ENCODE data around the gene KY. TPM values are rescaled to one million over a fixed set of nuclear protein-coding genes. Genes with fewer than 3 reads are reported as not detected.
A peak's percentile ranks its signal among the peaks of the same experiment; 100 is the strongest.

Gene KY
- total RNA-seq, 2 donors from 2014 or later = 1.4 to 1.7 TPM

DNA sequence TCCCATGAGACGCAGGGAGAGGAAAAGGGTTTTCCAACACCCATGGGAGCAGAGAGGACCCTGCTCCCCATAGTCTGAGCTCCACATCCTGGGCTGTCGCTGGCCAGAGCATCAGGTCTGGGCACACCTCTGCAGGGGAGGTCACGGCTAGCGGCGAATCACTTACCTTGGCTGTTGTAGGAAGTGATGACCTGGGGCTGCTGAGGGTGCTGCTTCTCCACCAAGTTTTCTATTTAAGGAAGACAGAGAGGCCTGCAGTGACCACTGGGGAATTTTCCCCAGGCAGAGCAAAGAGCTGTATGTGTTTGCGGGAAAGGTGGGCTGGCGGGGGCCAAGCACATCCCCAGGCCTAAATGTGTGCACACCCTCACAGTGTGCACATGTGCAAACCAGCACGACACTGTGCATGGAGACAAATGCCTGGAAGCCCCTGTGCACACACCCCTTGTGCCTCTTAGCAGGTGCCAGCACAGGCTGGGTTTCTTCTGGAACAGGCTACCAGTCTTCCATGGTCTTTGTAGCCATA, 7.6 kb downstream of the KY start:
- Histone ChIP-seq H3K36me3 (no peaks in the 10 kb centered on the region), H3K27ac (no peak overlapping the region)
- intact Hi-C loops (cut with DNase I) = loop anchor here (5.0 kb wide), 1 partner anchor 41 kb away; no protein-coding TSS in a partner anchor

GRCh38 chr3:134642445-134643149, 8.2 kb downstream of the KY start:
- no peak for DNase-seq (ENCODE audit: low spot score)
- Histone ChIP-seq H3K4me1 (replicated peaks) (no peaks in the 10 kb centered on the region), H3K27me3 (replicated peaks; ENCODE audit: insufficient read depth) (no peaks in the 10 kb centered on the region), H3K27ac (no peak overlapping the region), H3K36me3 (no peaks in the 10 kb centered on the region), H3K9me3 (no peaks in the 10 kb centered on the region), H3K4me3 (no peak overlapping the region)
- intact Hi-C loops (cut with DNase I) = loop anchor here (5.0 kb wide), 1 partner anchor 40 kb away; no protein-coding TSS in a partner anchor
- no peak for TF ChIP-seq POLR2AphosphoS5 (IDR thresholded peaks at IDR 0.05)
- TF ChIP-seq, protein P1, sequence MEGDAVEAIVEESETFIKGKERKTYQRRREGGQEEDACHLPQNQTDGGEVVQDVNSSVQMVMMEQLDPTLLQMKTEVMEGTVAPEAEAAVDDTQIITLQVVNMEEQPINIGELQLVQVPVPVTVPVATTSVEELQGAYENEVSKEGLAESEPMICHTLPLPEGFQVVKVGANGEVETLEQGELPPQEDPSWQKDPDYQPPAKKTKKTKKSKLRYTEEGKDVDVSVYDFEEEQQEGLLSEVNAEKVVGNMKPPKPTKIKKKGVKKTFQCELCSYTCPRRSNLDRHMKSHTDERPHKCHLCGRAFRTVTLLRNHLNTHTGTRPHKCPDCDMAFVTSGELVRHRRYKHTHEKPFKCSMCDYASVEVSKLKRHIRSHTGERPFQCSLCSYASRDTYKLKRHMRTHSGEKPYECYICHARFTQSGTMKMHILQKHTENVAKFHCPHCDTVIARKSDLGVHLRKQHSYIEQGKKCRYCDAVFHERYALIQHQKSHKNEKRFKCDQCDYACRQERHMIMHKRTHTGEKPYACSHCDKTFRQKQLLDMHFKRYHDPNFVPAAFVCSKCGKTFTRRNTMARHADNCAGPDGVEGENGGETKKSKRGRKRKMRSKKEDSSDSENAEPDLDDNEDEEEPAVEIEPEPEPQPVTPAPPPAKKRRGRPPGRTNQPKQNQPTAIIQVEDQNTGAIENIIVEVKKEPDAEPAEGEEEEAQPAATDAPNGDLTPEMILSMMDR (IDR thresholded peaks at IDR 0.05) = no peak
- no peak for TF ChIP-seq POLR2A (IDR thresholded peaks at IDR 0.05)
- 95% methylated on average over 5 of the region's 5 CpGs for WGBS

More for the DNA sequence above, 7.6 kb downstream of the KY start:
- 96% methylated on average over 8 of the region's 8 CpGs for whole genome bisulfite sequencing
- TF ChIP-seq, protein P1 (IDR thresholded peaks at IDR 0.05) = no peak
- no peak for TF ChIP-seq POLR2A (IDR thresholded peaks at IDR 0.05)
- no peak for TF ChIP-seq POLR2AphosphoS5 (IDR thresholded peaks at IDR 0.05)
- no peak for DNase-seq (ENCODE audit: low spot score)
- Histone ChIP-seq H3K4me3 (no peak overlapping the region), H3K27me3 (replicated peaks; ENCODE audit: insufficient read depth) (no peaks in the 10 kb centered on the region), H3K9me3 (no peaks in the 10 kb centered on the region), H3K4me1 (replicated peaks) (no peaks in the 10 kb centered on the region)

DNA sequence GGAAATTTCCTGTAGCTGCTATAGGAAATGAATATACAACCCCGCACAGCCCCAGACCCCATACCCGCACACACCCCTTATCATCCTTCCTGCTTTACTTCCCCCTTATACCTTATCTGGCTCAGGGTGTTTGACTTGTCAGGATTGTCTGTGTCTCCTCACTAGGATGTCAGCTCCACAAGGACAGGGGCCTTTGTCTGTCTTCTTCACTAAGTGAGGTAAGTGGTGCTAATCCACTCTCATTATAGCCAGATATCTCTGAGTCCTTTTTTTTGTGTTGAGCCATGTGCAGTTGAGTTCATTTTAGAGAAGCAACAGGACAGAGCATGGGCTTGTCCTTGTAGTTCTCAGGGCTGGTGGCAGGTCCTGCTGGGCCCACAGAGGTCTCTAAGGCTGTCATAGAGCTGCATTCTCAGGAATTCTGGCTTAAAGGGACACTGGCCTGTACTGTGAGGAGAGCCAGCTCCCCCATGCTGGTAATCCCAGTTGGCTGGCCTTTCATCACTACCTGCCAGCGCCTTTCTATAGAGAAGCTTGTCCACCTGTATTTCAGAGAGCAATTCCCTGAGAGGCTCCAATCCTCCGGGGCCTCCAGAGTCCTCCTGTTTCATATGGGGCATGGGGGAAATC, 9.0 kb downstream of the KY start:
- H3K9me3 ChIP-seq = no peaks in the 10 kb centered on the region
- H3K4me3 ChIP-seq = no peak overlapping the region
- no peak overlapping the region for H3K27ac ChIP-seq
- H3K36me3 ChIP-seq = no peaks in the 10 kb centered on the region
- no peaks in the 10 kb centered on the region for H3K4me1 ChIP-seq (replicated peaks)
- 87% methylated on average over 4 of the region's 4 CpGs for WGBS
- intact Hi-C loops (cut with DNase I) = loop anchor here (5.0 kb wide), 1 partner anchor 39 kb away; no protein-coding TSS in a partner anchor
- H3K27me3 ChIP-seq (replicated peaks; ENCODE audit: insufficient read depth) = no peaks in the 10 kb centered on the region
- TF ChIP-seq POLR2A (IDR thresholded peaks at IDR 0.05) (no peak), POLR2AphosphoS5 (IDR thresholded peaks at IDR 0.05) (no peak)
- TF ChIP-seq, protein P1 (IDR thresholded peaks at IDR 0.05) = no peak
- DNase-seq (ENCODE audit: low spot score) = no peak

GRCh38 chr3:134640872-134641470, 9.9 kb downstream of the KY start:
- no peak overlapping the region for H3K27ac ChIP-seq
- no peaks in the 10 kb centered on the region for H3K9me3 ChIP-seq
- H3K4me1 ChIP-seq (replicated peaks) = no peaks in the 10 kb centered on the region
- DNase-seq (ENCODE audit: low spot score) = no peak
- H3K36me3 ChIP-seq = no peaks in the 10 kb centered on the region
- TF ChIP-seq, protein P1 (IDR thresholded peaks at IDR 0.05) = peak in 1 of 4 experiments; percentile 28
- TF ChIP-seq POLR2A (IDR thresholded peaks at IDR 0.05) = no peak
- WGBS = 58% methylated on average over 4 of the region's 4 CpGs
- no peaks in the 10 kb centered on the region for H3K27me3 ChIP-seq (replicated peaks; ENCODE audit: insufficient read depth)
- intact Hi-C loops (cut with DNase I) = loop anchor here (5.0 kb wide), 1 partner anchor 39 kb away; no protein-coding TSS in a partner anchor
- no peak overlapping the region for H3K4me3 ChIP-seq
